Caco-2 (cell line): ENCODE measurements around the gene PRSS21. TPM values are rescaled to one million over a fixed set of nuclear protein-coding genes. Genes with fewer than 3 reads are reported as not detected.

Source experiments
- BruUV-seq: library from RNA; stranded (reverse); fragments of 400-500 nt; replicated peaks from 2 replicates; lab custom pipeline; 2021; lab: Mats Ljungman, UMichigan
- CTCF ChIA-PET: fragments of 300-600 bp; sonication (Branson Sonifier 250); formaldehyde crosslinking; loops from one replicate; lab custom pipeline; 2022; ENCODE audit warnings: antibody characterized with exemption; lab: Charles Lee
- POLR2A ChIA-PET: fragments of 300-600 bp; sonication (Branson Sonifier 250); formaldehyde crosslinking; loops from one replicate; lab custom pipeline; 2022; ENCODE audit warnings: antibody characterized with exemption; lab: Charles Lee
- DNase-seq, 2 experiments: peaks; one replicate each; pipeline versions ENCODE4 v3.0.0 to v3.0.0-alpha.2; 2020 to 2022
- H3K27me3 ChIP-seq: replicated peaks from 2 replicates; pipeline ENCODE4 v1.6.0; 2011; ENCODE audit warnings: low read length; ENCODE audit not compliant: control insufficient read depth, insufficient read depth
- H3K36me3 ChIP-seq: 2 replicates; pipeline ENCODE4 v1.5.1; 2011; ENCODE audit warnings: low read length; ENCODE audit not compliant: control insufficient read depth, insufficient read depth
- H3K4me1 ChIP-seq: fragments of 250-450 bp; sonication (Bioruptor Pico); 2 replicates; pipeline ENCODE4 v1.5.1; 2020; ENCODE audit warnings: mild to moderate bottlenecking
- H3K4me3 ChIP-seq: 2 replicates; pipeline ENCODE4 v1.5.1; 2011; ENCODE audit warnings: low read depth, mild to moderate bottlenecking, control low read depth, low read length
- H3K9me3 ChIP-seq: fragments of 250-450 bp; sonication (Bioruptor Pico); 2 replicates; pipeline ENCODE4 v1.5.1; 2020; ENCODE audit warnings: mild to moderate bottlenecking, moderate library complexity
- H3K27ac Mint-ChIP-seq: one replicate; pipeline ENCODE4 v1.8.0; 2022; ENCODE audit warnings: mixed read lengths; ENCODE audit not compliant: unreplicated experiment
- H3K27me3 Mint-ChIP-seq: one replicate; pipeline ENCODE4 v1.8.0; 2022; ENCODE audit warnings: mixed read lengths; ENCODE audit not compliant: insufficient read depth, unreplicated experiment
- H3K36me3 Mint-ChIP-seq: one replicate; pipeline ENCODE4 v1.8.0; 2022; ENCODE audit warnings: mild to moderate bottlenecking, mixed read lengths; ENCODE audit not compliant: insufficient read depth, unreplicated experiment
- H3K4me1 Mint-ChIP-seq: one replicate; pipeline ENCODE4 v1.8.0; 2022; ENCODE audit warnings: low read depth, mixed read lengths; ENCODE audit not compliant: unreplicated experiment
- H3K4me3 Mint-ChIP-seq: one replicate; pipeline ENCODE4 v1.8.0; 2022; ENCODE audit warnings: mild to moderate bottlenecking, moderate library complexity, mixed read lengths; ENCODE audit not compliant: unreplicated experiment
- H3K9me3 Mint-ChIP-seq: one replicate; pipeline ENCODE4 v1.8.0; 2022; ENCODE audit warnings: mixed read lengths; ENCODE audit not compliant: unreplicated experiment
- CTCF ChIP-seq, 2 experiments: fragments of 200-600 bp in 1 of 2; IDR thresholded peaks; 1 replicate in 1 of 2; 2 replicates in 1 of 2; pipeline versions ENCODE4 v1.5.1 to v1.8.0; 2011 to 2022; ENCODE audit warnings: antibody characterized with exemption in 1 of 2, control low read depth in 1 of 2, inconsistent platforms in 1 of 2, low read depth in 1 of 2, low read length in 1 of 2, mild to moderate bottlenecking in 1 of 2, moderate library complexity in 1 of 2; ENCODE audit not compliant: insufficient read depth in 1 of 2, severe bottlenecking in 1 of 2, unreplicated experiment in 1 of 2
- intact Hi-C: fragments of 100-400 bp; cut with micrococcal nuclease; formaldehyde crosslinking; loops from one replicate; pipeline ENCODE4 v1.10.0; 2022; ENCODE audit not compliant: unreplicated experiment
- total RNA-seq: library from RNA; stranded (reverse); gene quantifications from 2 replicates; pipeline ENCODE4 v1.2.3, GENCODE V29; 2022

The PRSS21 gene
- total RNA-seq, 1 experiment from 2014 or later, result not detected

DNA sequence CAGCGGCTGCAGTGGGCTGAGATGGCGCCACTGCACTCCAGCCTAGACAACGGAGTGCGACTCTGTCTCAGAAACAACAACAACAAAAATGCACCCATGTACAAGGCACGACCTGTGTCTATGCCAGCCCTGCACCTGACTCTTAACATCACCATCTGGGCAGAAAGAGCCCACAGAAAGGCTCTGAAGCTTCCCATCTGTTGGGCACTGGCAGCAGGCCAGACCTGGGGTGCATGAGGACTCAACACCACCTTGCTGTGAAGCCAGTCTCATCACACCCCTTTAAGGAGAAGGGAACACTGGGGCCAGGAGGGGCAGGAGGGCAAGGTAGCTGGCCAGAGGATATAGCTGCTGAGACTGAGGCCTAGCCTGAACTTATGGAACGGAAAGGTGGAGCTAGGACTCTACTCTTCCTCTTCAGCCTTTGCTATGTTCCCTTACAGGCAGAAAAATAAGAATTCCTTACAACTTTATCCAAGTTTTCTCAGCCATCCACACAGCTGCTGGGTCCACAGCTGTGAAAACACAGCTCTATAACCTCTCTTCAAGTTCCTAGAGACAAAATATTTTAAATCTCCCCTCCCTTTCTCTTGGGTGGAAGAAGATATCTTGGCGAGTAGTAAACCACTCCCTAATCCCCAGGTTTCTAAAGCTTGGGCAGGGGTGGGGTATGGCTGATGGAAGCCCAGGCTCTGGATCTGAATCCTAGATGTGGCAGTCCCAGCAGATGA, 42.7 kb upstream of the PRSS21 start:
- Histone ChIP-seq H3K36me3 (peaks cover 4% of the 10 kb centered on the region), H3K27me3 (no peaks in the 10 kb centered on the region), H3K9me3 (no peaks in the 10 kb centered on the region), H3K4me3 (no peak overlapping the region), H3K4me1 (peaks cover 15% of the 10 kb centered on the region)
- peaks cover 68% of the 10 kb centered on the region for H3K36me3 Mint-ChIP-seq
- no peaks in the 10 kb centered on the region for H3K9me3 Mint-ChIP-seq
- no peak for DNase-seq
- no peaks in the 10 kb centered on the region for H3K27me3 Mint-ChIP-seq
- H3K4me1 Mint-ChIP-seq, result peaks cover 11% of the 10 kb centered on the region
- TF ChIP-seq CTCF (IDR thresholded peaks at IDR 0.05; ENCODE audit: insufficient read depth in 1 of 2, low read depth in 1 of 2, low read length in 1 of 2, severe bottlenecking in 1 of 2, unreplicated experiment in 1 of 2), result no peak
- POLR2A ChIA-PET, result interaction anchor here (1.0 kb wide), 1 partner anchor 21 kb away, joined by 3 read pairs; no protein-coding TSS in a partner anchor
- CTCF ChIA-PET, result interaction anchor here (0.8 kb wide), 1 partner anchor 21 kb away, joined by 3 read pairs; no protein-coding TSS in a partner anchor
- no peak overlapping the region for H3K27ac Mint-ChIP-seq
- intact Hi-C loops, result no loop called here
- no TSS peak for BruUV-seq
- no peak overlapping the region for H3K4me3 Mint-ChIP-seq

GRCh38 chr16:2775131-2775716, 41.8 kb upstream of the PRSS21 start:
- Histone ChIP-seq H3K36me3 (peaks cover 3% of the 10 kb centered on the region), H3K9me3 (no peaks in the 10 kb centered on the region), H3K27me3 (no peaks in the 10 kb centered on the region), H3K4me3 (no peak overlapping the region), H3K4me1 (peaks cover 15% of the 10 kb centered on the region)
- intact Hi-C loops, result no loop called here
- Mint-ChIP-seq H3K4me1 (peaks cover 6% of the 10 kb centered on the region), H3K27ac (no peak overlapping the region), H3K36me3 (peaks cover 59% of the 10 kb centered on the region), H3K9me3 (no peaks in the 10 kb centered on the region), H3K4me3 (peak overlapping the region; percentile 89), H3K27me3 (no peaks in the 10 kb centered on the region)
- ChIA-PET CTCF (interaction anchor here (0.8 kb wide), 1 partner anchor 22 kb away, joined by 3 read pairs; no protein-coding TSS in a partner anchor), POLR2A (interaction anchor here (1.3 kb wide), 1 partner anchor 23 kb away, joined by 8 read pairs; the partner anchor contains the start of gene SRRM2)
- no TSS peak for BruUV-seq
- no peak for TF ChIP-seq CTCF (IDR thresholded peaks at IDR 0.05; ENCODE audit: insufficient read depth in 1 of 2, low read depth in 1 of 2, low read length in 1 of 2, severe bottlenecking in 1 of 2, unreplicated experiment in 1 of 2)
- DNase-seq, result no peak

DNA sequence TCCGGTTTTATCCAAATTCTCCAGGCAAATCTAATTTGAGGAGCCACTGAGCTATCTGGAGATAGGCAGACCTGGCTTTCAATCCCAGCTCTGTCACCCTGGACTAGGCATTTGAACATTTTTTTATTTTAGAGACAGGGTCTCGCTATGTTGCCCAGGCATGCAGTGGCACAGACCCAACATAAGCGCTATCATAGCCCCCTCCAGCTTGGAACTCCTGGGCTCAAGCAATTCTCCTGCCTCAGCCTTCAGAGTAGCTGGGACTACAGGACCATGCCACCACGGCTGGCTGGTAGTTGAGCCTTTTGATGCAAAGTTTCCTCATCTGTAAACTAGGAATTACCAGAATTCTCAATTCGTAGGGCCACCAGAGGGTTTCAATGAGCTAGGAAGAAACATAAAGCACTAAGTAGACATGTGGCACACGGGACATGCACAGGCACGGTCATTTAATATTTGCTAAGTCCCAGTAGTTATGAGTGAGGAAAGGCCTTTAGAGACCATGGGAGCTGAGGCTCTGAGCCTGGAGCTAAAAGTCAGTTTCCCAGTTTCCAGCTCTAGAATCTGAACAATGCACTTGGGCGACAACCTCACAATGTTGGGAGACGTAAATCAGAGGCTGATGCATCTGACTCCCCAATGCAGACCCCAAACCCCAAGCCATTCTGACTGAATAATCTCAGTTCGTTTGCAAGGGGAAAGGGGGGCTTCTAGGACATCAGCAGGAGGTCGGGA, 41.1 kb upstream of the PRSS21 start:
- Histone ChIP-seq H3K9me3 (no peaks in the 10 kb centered on the region), H3K4me1 (peaks cover 15% of the 10 kb centered on the region), H3K36me3 (peaks cover 3% of the 10 kb centered on the region), H3K4me3 (peak overlapping the region; percentile 76), H3K27me3 (no peaks in the 10 kb centered on the region)
- Mint-ChIP-seq H3K36me3 (peaks cover 52% of the 10 kb centered on the region), H3K4me3 (peak overlapping the region; percentile 89), H3K27ac (peak overlapping the region; percentile 92), H3K4me1 (peaks cover 6% of the 10 kb centered on the region), H3K9me3 (no peaks in the 10 kb centered on the region), H3K27me3 (no peaks in the 10 kb centered on the region)
- ChIA-PET POLR2A (interaction anchor here (0.9 to 1.3 kb wide), 2 partner anchors 8 to 24 kb away, joined by 4 to 8 read pairs; partner anchors contain the start of gene SRRM2), CTCF (interaction anchor here (1.0 kb wide), 1 partner anchor 92 kb away, joined by 4 read pairs; no protein-coding TSS in a partner anchor)
- intact Hi-C loops, result no loop called here
- no TSS peak for BruUV-seq
- TF ChIP-seq CTCF (IDR thresholded peaks at IDR 0.05; ENCODE audit: insufficient read depth in 1 of 2, low read depth in 1 of 2, low read length in 1 of 2, severe bottlenecking in 1 of 2, unreplicated experiment in 1 of 2), result no peak
- DNase-seq, result no peak
